Stimulated activated CD4-positive, alpha-beta T cell treated with anti-CD3 and anti-CD28 coated beads, Interleukin-4, amount 100 ng/mL, for 24 hours (primary cell): ENCODE measurements around the gene FBXL7.
"Not testable (repeated sequence)": the region's sequence is repeated elsewhere in the genome, so short reads cannot be mapped to it uniquely, and the experiment has no call there.

Experiments
- DNase-seq: peaks from one replicate; pipeline ENCODE4 v3.0.0-alpha.2; 2020

Gene FBXL7

DNA sequence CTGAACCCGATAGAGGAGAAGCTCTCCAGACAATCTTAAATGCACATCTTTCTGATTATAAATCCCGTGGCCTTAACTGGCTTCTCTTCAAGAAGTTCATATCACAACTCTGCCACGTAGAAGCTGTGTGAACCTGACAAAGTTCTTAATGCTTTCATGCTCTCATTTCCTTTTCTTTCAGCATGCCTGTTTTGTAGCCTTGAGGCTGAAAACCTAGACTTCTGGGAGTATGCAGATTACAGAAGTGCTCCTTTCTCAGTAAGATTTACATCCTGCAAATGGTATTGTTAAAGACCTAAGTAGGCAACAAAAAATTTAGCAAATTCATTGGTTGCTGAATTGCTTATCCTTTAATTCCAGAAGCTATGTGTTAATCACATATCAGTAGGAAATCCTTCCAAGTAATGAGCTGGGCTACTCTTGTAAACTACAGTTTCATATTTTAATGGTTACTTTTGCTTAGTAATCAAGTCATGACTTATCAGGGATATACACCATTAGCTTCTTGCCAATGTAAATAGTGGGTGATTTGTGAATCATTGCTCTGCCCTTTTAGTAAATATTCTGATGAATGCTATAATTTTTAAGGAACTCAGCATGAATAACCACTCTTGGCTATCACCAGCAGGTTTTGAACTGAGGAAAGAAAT, 334.7 kb downstream of the FBXL7 start:
- DNase-seq = no peak

DNA sequence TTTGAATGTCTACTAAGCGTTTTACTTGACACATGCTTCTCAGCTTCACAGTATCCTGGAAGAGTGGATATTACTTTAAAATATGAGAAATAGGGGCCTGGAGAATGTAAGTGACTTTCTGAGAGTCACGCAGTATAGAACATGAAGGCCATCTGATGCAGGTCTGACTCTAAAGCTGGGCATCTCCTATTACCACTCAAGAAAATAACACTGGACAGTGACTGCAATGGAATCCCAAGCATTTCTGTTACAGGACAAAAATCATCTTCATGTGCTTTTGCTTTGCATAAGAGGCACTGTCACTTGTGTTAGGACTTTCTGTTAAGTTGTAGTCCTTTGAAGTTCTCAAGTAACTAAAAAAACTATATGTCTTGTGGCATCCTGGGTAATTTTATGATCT, 335.5 kb downstream of the FBXL7 start:
- DNase-seq = no peak

DNA sequence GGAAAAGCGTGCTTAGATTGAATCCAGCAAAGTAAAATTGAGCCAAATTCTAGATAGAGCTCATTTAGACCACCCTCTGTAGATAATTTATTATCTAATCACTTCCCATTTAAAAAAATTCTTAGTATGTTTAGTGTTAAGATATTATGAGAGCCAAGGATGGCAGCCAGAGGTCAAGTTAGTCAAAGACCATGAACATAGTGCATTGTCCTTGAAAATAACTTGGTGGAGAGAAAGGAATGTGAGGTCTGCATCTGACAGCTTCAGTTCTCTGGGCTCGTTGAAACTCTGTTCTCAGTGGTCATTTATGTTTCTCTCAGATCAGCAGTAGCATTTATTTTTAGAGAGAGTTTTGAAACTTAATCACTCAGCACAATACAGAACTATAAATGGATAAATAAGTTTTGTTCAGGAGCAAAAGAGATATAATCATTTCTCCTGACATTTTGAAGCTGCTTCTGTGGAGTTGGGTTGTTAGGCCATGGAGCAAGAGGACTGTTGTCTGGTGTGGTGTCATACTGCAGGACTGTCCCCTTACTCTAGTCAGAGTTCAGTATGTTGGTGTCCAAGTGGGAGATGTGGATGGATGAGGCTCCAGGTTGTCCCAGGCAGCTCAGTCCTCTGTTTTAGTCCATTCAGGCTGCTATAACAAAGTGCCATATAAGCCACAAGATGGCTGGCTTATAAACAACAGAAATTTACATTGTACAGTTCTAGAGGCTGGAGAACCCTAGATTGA, 337.7 kb downstream of the FBXL7 start:
- DNase-seq = no peak

DNA sequence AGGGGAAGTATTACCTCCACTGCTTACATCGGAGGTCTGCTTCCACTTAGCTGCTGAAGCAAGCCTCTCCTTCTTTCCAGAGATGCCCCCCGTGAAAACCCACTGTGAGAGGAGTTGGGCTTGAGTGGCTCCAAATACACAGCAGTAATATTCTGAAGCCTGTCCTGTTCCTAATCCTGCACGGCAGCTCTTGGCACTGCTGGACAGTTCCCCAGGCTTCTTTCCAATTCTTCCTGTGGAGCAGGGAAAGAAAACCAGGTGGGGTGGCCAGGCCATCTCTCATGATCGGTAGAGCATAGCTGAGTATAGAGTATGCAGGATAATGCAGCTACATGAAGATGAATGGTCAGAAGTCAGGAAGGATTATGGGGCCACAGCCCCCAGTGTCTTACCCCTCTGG, 344.3 kb downstream of the FBXL7 start:
- DNase-seq = no peak

DNA sequence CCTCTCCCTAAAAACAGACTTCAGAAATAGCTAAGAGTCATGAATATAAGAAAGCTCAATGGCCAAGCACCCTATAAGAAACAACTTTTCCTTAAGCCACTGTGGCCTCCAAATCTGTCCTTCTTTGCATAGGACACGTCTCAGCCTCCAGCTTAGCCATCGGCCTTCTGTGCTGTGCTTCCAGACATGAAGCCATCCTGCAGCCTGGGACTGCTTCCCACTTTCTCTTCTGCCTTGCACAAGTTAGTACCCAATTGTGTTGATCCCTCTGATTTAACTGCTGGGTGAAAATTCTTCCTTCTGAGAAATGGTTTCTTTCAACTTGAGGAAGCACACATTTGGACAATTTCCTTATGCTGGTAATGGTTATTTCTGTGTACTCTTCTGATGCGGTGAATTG, 344.9 kb downstream of the FBXL7 start:
- DNase-seq = no peak

DNA sequence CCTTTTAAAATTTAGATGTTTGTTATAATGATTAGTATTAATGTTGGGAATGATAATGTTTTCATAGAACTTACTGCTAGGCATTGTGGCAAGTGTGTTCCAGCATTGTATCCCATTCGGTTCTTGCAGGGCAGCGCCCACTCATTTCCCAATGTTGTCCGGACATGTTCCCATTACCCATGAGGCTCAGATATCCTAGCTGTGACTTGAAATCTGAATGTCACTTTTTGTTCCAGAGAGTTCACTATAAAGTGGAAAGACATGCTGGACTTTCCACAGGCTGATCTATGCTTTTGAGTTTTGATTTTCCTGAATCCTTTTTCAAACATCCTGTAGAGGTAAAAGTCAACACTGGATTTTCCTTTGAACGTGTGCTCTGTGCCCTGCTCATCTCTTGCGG, 350.6 kb downstream of the FBXL7 start:
- DNase-seq = no peak

DNA sequence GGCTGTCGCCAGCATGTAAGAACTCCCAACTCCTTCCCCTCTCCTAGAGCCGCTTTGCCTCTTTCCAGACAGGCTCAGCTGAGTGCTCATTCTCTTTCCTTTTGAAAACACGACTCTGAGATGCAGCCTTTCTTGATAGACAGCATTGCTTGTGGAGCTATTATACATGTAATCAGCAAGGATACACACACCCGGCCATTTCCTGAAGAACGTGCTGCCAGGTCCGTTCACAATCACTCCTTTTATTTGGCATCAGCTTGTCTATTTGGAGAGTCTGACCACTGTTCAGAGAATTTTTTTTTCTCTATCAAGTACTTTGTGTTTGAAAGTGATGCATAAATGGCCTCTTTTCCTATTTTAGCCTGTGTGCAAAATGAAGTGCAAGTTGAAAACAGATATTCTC, 351.0 kb downstream of the FBXL7 start:
- DNase-seq = no peak

DNA sequence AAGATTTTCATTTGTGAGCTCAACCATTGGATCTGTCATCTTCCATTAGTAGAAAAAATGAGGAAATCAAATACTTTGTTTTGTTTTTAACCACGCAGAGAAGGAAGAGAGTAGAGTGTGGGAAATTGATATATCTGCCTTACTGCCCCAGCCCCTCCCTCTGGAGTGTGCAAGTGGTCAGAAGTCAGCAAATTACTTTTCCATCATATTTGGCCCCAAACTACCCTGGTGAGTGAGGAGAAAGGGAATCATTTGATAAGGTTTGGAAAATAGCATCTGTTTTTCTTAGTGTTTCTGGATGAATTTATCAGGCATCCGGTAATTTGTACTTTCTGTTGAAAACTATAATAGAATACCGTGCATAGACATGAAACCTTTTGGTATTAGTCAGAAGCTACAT, 352.2 kb downstream of the FBXL7 start:
- DNase-seq = no peak

DNA sequence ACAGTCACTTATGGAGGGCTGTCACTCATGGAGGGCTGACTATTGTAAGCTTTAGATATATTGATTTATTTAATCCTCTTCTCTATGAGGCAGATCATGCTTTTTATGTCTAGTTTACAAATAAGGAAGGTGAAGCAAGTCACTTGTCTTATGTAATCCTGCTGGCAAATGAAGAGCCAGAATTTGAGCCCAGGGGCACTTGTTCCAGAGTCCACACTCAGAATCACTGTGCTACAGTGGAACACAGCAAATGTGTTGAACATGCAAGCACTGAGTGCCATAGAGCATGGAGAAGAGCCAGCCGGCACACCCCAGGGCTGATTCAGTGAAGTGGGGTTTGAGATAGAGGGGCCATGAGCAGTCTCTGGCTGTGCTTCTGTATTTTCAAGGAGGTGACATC, 353.0 kb downstream of the FBXL7 start:
- DNase-seq = no peak

DNA sequence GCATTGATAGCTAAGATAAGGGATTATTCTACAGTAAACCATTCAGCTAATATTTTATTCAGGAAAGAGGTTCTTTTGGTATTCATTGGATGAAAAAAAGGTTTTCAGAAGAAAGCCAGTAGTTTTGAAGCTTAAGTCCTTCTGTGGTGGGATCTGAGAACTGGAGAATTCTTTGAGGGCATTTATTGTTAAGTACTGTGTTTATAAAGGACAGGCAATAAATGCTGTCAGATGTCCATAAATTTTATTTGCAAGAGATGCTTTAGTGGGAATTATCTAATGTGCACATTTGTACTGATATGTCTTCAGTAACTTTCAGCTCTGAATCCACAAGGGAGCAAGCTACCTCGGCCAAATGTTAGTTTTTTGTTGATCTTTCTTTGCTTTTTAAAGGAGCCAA, 358.3 kb downstream of the FBXL7 start:
- no peak for DNase-seq

DNA sequence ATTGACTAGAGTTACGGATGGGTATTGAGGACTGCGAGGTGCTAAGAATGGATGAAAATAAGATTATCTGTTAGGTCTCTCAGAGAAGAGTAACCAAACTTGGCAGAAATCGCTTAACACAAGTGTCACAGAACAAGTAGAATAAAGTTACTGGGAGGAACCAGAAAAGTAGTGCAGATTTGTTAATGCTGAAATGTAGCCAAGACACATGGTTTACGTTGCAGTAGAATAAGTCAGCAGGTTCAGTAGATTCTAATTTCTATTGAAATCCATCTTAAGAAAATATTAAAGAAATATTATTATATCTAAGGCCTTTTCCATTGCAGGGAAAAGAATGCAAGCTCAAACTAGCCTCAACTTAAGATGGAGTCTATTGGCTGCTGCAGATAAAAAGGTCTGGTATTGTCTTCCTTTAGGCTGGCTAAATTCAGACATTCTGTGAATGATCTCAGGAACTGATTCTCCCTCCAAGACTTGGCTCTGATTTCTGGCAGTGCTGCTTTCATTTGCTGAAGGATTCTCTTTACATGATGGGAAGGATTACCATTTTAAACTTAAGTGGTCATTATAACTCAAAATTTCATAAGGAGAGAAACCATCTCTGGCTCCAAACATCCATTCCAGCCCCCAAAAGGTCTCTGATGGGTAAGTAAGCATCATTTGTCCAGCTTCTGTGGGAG, 364.7 kb downstream of the FBXL7 start:
- no peak for DNase-seq

DNA sequence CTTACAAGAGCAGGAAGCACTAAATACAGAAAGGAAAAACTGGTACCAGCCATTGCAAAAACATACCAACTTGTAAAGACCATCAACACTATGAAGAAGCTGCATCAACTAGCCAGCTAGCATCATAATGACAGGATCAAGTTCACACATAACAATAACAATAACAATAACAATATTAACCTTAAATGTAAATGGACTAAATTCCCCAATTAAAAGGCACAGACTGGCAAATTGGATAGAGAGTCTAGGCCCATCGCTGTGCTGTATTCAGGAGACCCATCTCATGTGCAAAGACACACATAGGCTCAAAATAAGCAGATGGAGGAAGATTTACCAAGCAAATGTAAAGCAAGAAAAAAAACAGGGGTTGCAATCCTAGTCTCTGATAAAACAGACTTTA, 372.3 kb downstream of the FBXL7 start:
- not testable (repeated sequence) for DNase-seq

DNA sequence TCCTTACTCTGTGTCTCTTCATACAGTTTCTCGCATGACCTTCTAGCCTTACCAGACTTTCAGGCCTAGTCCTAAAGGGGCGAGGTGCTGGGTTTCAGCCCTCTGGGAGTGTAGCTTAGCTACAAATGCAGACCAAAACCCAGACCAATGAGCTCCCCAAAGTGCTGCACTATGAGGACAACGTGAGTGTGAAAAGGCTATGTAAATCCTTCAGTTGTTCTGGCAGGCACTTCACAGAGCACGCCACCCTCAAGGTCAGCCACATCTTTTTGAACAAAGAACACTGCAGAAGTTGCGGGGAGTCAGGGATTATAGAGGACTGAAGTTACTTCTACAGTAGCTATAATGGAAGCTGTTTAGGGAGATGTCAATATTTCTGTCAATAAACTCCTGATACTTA, 377.9 kb downstream of the FBXL7 start:
- DNase-seq = no peak

DNA sequence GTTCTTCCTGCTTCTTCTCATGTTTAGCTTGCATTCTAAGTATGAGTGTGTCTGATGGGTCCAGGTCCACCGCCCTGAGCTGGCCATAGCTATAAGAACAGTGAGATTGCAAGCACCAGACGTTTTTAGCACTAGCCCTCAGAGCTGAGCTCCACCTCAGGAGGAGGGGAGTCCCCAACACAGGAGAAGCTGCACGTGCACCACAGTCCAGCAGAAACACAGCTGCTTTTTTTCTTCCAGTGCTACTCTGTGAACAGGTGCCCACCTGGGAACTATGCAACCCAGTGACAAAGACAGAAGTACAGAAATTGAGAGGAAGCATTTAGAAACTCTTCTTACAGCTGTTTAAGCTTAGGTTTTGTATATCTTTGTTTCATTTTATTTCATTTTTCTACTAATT, 380.2 kb downstream of the FBXL7 start:
- DNase-seq = no peak

DNA sequence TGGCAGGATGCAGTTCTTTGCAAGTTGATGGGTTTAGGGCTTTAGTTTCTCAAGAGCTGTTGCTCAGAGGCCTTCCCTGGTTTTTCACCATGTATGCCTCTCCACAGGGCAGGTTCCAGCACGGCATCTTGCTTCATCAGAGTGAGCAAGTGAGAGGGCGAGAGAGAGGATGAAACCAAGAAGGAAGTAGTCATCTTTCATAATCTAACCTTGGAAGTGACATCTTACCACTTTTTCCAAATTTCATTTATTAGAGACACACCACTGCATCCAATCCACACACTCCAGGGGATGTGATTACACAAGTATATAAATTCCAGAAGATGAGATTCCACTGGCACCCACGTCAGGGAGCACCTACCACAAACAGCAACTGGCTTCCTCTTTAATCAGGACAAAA, 385.2 kb downstream of the FBXL7 start:
- no peak for DNase-seq

DNA sequence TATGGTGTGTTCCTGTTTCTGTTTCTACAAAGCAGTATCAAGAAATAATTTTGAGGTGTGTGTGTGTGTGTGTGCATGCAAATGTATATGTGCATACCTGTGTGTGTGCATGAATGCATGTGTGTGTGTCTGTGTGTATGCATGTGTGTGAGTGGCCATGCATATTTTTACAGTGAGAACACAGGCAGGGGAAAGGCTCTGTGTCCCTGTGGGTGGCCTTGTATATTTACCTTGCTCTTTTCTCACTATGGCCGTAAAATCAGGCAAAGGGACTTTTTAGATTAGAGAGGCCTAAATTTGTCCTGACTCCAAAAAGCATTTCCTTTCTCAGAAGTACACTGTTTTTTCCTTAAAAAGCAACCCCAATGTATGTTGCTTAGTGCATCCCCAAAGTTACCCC, 386.2 kb downstream of the FBXL7 start:
- no peak for DNase-seq

DNA sequence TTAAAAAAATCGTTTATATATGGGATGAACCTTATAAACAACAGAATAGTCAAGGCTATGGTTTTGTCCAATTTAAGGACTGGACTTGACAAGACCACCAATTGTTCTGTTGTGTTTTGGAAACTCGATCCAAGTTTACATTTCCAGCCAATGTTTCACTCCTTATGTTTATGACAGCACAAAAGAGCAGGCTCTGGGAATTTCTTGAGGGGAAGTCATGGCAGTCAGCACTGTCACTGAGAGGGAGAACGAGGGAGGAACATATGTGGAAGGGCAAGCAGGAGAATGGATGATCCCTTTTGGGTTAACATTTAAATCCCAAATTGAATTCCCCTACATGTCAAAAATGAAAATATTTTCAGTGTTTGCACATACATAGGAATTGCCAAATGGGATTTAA, 387.1 kb downstream of the FBXL7 start:
- no peak for DNase-seq

DNA sequence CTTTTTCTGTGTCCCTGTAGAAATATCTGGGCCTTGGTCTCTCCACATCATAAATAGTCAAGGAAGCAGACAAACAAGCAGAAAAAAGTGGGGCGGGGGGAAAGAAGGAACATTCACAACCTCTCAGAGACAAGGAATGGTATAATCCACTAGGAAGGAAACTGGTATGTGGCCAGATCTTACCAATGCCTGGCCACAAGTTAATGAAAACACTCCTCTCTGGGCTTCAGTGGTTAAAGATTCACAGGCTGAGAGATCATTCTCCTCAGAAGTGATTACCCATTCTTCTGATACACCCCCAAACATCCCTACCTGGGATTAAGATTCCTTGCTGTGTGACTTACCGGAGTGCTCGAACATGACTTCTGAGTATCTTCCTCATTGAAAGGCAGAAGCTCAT, 389.0 kb downstream of the FBXL7 start:
- DNase-seq = no peak

DNA sequence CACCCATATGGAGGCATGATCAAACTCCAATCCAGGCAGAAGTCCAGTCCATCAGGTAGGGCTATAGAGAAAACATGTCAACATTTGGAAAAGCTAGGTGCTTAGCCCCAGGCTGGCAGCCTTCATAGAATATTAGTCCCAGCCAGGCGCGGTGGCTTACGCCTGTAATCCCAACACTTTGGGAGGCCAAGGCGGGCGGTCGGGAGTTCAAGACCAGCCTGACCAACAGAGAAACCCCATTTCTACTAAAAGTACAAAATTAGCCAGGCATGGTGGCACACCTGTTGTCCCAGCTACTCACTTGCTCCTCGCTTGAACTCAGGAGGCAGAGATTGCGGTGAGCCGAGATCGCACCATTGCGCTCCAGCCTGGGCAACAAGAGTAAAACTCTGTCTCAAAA, 393.9 kb downstream of the FBXL7 start:
- no peak for DNase-seq

DNA sequence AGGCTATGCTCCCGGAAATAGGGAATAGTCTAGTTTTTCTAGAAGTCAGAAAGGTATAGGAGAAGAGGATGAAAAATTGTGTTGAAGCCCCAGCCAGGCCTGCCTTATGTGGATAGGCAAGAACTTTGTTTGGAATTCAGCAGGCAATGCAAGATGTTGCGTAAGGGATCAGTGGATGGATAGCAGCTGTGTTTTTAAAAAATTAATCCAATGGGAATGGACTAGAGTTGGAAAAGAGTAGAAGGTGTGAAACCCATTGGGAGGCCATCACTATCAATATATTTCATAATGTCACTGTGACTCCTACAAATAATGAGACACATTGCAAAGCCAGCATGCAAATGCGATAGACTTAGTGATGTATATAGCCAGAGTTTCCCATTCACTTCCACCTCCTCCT, 397.7 kb downstream of the FBXL7 start:
- no peak for DNase-seq

DNA sequence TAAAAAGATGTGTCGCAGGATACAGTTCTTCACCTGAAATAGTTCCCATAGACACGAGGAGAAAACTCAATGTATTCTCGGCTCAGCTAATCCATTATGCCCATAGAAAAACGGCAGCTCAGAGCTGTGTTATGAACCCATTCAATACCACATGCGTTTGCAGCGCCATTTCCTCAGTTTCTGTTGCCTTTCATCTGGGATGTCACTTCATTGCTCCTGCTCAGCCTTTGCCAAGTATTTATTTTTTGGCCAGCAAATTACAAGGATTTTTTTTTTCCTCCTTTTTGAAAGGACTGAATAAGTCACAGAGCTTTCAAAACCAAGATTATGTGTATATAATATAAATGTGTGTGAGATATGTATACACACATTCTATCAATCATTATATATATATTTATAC, 398.7 kb downstream of the FBXL7 start:
- no peak for DNase-seq

DNA sequence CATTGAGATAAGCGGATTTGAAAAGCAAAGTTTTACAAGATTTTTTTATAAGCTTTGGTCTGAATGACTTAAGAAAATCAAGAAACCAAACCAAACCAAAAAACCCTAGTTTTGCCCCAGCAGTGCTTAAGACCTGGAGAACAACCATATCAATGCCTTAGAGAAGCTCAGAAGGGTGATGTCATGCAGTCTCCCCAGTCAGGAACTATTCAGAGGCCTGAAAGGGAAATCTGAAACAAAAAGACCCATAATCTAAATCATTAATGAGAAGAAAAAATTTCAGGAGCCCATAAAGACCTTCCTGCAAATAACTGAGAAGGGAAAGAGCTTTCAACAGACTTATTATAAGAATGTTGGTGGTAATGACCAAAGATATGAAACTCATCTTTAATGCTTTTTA, 399.5 kb downstream of the FBXL7 start:
- no peak for DNase-seq

DNA sequence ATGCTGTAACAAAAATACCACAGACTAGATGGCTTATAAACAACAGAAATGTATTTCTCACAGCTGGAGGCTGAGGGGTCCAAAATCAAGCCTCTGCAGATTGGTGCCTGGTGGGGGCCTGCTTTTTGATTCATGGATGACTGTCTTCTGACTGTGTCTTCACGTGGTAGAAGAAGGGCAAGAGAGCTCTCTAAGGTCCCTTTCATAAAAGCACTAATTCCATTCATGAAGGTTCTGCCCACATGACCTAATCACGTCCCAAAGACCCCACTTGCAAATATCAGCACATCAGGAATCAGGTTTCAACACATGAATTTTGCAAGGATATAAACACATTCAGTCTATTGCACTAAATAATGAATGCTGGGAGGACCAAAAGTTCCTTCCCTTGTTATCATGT, 401.2 kb downstream of the FBXL7 start:
- DNase-seq = no peak

DNA sequence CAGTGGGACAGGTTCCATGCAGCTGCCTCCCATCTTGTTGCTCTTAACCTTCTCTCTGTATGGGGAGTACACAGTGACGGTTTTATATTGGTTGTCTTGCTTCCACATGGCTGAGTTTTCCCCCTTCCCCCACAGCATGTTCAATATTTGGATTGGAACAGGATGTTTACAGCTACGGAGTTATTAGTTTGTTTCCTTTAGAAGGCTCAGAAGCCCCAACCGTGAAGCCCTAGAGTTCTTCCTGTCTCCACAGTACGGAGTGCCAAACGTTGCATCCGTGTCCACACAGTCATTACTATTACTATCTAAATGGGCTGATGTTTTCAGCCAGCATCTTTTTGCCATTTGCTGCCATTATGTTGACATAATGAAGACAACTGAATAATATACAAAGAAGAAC, 402.1 kb downstream of the FBXL7 start:
- no peak for DNase-seq
